ENCODE data around the gene OR1F1. TPM values are rescaled to one million over a fixed set of nuclear protein-coding genes. Genes with fewer than 3 reads are reported as not detected.

Gene OR1F1
- total and polyA plus RNA-seq, 2 experiments from 2014 or later, result 0.38 TPM; not detected in 1

GRCh38 chr16:3212567-3212966 is 24.6 kb downstream of the OR1F1 start:
- Histone ChIP-seq H3K27me3 (ENCODE audit: insufficient read depth) (no peaks in the 10 kb centered on the region), H3K79me2 (replicated peaks; ENCODE audit: insufficient read depth) (no peaks in the 10 kb centered on the region), H2AFZ (no peak overlapping the region), H3K4me2 (no peak overlapping the region), H3F3A (replicated peaks; ENCODE audit: low read depth) (no peaks in the 10 kb centered on the region), H3K4me3 (no peak overlapping the region), H3K4me1 (ENCODE audit: insufficient read depth) (no peaks in the 10 kb centered on the region), H3K9me2 (ENCODE audit: insufficient read depth) (0 out of 2 replicates have a peak, but pooled peaks cover 11% of the 10 kb centered on the region), H3K27ac (ENCODE audit: low read depth) (no peak overlapping the region), H3K36me3 (ENCODE audit: insufficient read depth) (no peaks in the 10 kb centered on the region), H4K20me1 (replicated peaks; ENCODE audit: insufficient read depth) (no peaks in the 10 kb centered on the region)
- no peak for DNase-seq (ENCODE audit: low spot score)
- TF ChIP-seq POLR2AphosphoS5 (IDR thresholded peaks at IDR 0.05; ENCODE audit: low read depth) (no peak), NANOG (IDR thresholded peaks at IDR 0.05; ENCODE audit: borderline replicate concordance) (no peak), EZH2phosphoT487 (IDR thresholded peaks at IDR 0.05; ENCODE audit: unreplicated experiment) (no peak), STAT1 (IDR thresholded peaks at IDR 0.05; ENCODE audit: unreplicated experiment) (no peak), ZNF114 (CRISPR knock-in tag; IDR thresholded peaks at IDR 0.05) (no peak), ZNF331 (CRISPR knock-in tag; IDR thresholded peaks at IDR 0.05; ENCODE audit: low read depth) (no peak), EZH2 (IDR thresholded peaks at IDR 0.05; ENCODE audit: low read depth, unreplicated experiment) (no peak), JUNB (IDR thresholded peaks at IDR 0.05; ENCODE audit: unreplicated experiment) (no peak)
- TF ChIP-seq, protein P1, sequence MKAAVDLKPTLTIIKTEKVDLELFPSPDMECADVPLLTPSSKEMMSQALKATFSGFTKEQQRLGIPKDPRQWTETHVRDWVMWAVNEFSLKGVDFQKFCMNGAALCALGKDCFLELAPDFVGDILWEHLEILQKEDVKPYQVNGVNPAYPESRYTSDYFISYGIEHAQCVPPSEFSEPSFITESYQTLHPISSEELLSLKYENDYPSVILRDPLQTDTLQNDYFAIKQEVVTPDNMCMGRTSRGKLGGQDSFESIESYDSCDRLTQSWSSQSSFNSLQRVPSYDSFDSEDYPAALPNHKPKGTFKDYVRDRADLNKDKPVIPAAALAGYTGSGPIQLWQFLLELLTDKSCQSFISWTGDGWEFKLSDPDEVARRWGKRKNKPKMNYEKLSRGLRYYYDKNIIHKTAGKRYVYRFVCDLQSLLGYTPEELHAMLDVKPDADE (IDR thresholded peaks at IDR 0.05), result no peak
- TF ChIP-seq, protein P2, sequence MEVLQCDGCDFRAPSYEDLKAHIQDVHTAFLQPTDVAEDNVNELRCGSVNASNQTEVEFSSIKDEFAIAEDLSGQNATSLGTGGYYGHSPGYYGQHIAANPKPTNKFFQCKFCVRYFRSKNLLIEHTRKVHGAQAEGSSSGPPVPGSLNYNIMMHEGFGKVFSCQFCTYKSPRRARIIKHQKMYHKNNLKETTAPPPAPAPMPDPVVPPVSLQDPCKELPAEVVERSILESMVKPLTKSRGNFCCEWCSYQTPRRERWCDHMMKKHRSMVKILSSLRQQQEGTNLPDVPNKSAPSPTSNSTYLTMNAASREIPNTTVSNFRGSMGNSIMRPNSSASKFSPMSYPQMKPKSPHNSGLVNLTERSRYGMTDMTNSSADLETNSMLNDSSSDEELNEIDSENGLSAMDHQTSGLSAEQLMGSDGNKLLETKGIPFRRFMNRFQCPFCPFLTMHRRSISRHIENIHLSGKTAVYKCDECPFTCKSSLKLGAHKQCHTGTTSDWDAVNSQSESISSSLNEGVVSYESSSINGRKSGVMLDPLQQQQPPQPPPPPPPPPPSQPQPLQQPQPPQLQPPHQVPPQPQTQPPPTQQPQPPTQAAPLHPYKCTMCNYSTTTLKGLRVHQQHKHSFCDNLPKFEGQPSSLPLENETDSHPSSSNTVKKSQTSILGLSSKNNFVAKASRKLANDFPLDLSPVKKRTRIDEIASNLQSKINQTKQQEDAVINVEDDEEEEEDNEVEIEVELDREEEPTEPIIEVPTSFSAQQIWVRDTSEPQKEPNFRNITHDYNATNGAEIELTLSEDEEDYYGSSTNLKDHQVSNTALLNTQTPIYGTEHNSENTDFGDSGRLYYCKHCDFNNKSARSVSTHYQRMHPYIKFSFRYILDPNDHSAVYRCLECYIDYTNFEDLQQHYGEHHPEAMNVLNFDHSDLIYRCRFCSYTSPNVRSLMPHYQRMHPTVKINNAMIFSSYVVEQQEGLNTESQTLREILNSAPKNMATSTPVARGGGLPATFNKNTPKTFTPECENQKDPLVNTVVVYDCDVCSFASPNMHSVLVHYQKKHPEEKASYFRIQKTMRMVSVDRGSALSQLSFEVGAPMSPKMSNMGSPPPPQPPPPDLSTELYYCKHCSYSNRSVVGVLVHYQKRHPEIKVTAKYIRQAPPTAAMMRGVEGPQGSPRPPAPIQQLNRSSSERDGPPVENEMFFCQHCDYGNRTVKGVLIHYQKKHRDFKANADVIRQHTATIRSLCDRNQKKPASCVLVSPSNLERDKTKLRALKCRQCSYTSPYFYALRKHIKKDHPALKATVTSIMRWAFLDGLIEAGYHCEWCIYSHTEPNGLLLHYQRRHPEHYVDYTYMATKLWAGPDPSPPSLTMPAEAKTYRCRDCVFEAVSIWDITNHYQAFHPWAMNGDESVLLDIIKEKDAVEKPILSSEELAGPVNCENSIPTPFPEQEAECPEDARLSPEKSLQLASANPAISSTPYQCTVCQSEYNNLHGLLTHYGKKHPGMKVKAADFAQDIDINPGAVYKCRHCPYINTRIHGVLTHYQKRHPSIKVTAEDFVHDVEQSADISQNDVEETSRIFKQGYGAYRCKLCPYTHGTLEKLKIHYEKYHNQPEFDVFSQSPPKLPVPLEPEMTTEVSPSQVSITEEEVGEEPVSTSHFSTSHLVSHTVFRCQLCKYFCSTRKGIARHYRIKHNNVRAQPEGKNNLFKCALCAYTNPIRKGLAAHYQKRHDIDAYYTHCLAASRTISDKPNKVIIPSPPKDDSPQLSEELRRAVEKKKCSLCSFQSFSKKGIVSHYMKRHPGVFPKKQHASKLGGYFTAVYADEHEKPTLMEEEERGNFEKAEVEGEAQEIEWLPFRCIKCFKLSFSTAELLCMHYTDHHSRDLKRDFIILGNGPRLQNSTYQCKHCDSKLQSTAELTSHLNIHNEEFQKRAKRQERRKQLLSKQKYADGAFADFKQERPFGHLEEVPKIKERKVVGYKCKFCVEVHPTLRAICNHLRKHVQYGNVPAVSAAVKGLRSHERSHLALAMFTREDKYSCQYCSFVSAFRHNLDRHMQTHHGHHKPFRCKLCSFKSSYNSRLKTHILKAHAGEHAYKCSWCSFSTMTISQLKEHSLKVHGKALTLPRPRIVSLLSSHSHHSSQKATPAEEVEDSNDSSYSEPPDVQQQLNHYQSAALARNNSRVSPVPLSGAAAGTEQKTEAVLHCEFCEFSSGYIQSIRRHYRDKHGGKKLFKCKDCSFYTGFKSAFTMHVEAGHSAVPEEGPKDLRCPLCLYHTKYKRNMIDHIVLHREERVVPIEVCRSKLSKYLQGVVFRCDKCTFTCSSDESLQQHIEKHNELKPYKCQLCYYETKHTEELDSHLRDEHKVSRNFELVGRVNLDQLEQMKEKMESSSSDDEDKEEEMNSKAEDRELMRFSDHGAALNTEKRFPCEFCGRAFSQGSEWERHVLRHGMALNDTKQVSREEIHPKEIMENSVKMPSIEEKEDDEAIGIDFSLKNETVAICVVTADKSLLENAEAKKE (CRISPR knock-in tag; IDR thresholded peaks at IDR 0.05), result no peak
- TF ChIP-seq, protein P3, sequence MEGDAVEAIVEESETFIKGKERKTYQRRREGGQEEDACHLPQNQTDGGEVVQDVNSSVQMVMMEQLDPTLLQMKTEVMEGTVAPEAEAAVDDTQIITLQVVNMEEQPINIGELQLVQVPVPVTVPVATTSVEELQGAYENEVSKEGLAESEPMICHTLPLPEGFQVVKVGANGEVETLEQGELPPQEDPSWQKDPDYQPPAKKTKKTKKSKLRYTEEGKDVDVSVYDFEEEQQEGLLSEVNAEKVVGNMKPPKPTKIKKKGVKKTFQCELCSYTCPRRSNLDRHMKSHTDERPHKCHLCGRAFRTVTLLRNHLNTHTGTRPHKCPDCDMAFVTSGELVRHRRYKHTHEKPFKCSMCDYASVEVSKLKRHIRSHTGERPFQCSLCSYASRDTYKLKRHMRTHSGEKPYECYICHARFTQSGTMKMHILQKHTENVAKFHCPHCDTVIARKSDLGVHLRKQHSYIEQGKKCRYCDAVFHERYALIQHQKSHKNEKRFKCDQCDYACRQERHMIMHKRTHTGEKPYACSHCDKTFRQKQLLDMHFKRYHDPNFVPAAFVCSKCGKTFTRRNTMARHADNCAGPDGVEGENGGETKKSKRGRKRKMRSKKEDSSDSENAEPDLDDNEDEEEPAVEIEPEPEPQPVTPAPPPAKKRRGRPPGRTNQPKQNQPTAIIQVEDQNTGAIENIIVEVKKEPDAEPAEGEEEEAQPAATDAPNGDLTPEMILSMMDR (conservative IDR thresholded peaks at IDR 0.05; ENCODE audit: low read depth in 2 of 2), result no peak
- ATAC-seq, result no peak
- Mint-ChIP-seq H3K4me1 (no peaks in the 10 kb centered on the region), H3K27ac (no peak overlapping the region), H3K9me3 (peaks cover 88% of the 10 kb centered on the region), H3K4me3 (no peak overlapping the region), H3K36me3 (ENCODE audit: low read depth) (peaks cover 23% of the 10 kb centered on the region), H3K27me3 (ENCODE audit: insufficient read depth, low read depth, poor library complexity) (peaks cover 2% of the 10 kb centered on the region)
